ENCODE measurements around the gene HNRNPK. TPM values are rescaled to one million over a fixed set of nuclear protein-coding genes. Genes with fewer than 3 reads are reported as not detected.
"Not testable (repeated sequence)": the region's sequence is repeated elsewhere in the genome, so short reads cannot be mapped to it uniquely, and the experiment has no call there.

The HNRNPK gene
- total and polyA plus RNA-seq, 5 experiments from 2014 or later: 653 to 890 (median 760) TPM

- POLR2A ChIA-PET: interaction anchor here (0.6 to 10.4 kb wide), 3 partner anchors 11 to 51 kb away, joined by 3 to 141 read pairs (median 5); partner anchors contain the start of genes HNRNPK and RMI1
Observed at GRCh38 chr9:83956436-83957247, 23.4 kb downstream of the HNRNPK start.

GRCh38 chr9:83956086-83956435 is 24.0 kb downstream of the HNRNPK start:
- H3K27ac Mint-ChIP-seq: peak overlapping the region; percentile 92 to 99 (median 96)
- POLR2A ChIA-PET: interaction anchor here (0.6 to 10.4 kb wide), 3 partner anchors 12 to 23 kb away, joined by 3 to 141 read pairs (median 5); partner anchors contain the start of genes HNRNPK and RMI1
- ATAC-seq (peak; percentile 57 to 62), DNase-seq (peak in 4 of 10 donors; percentile 6 to 31 (median 15))
- peak overlapping the region; percentile 92 to 100 (median 97) for H3K4me3 Mint-ChIP-seq
- peaks cover 10 to 22% (median 17%) of the 10 kb centered on the region in 4 donors for H3K4me1 Mint-ChIP-seq
- H3K27me3 Mint-ChIP-seq: no peaks in the 10 kb centered on the region
- H3K36me3 Mint-ChIP-seq: peaks cover 0 to 10% (median 0%) of the 10 kb centered on the region in 3 donors
- no peaks in the 10 kb centered on the region for H3K9me3 Mint-ChIP-seq

More at GRCh38 chr9:83956436-83957247, 23.4 kb downstream of the HNRNPK start:
- no peaks in the 10 kb centered on the region for H3K9me3 Mint-ChIP-seq
- H3K4me1 Mint-ChIP-seq: peaks cover 10 to 22% (median 17%) of the 10 kb centered on the region in 4 donors
- no peaks in the 10 kb centered on the region for H3K27me3 Mint-ChIP-seq
- H3K27ac Mint-ChIP-seq: peak overlapping the region; percentile 92 to 99 (median 96)
- peaks cover 0 to 10% (median 0%) of the 10 kb centered on the region in 3 donors for H3K36me3 Mint-ChIP-seq
- peak; percentile 76 to 82 for ATAC-seq
- H3K4me3 Mint-ChIP-seq: peak overlapping the region; percentile 92 to 100 (median 97)
- peak; percentile 20 to 75 (median 50) for DNase-seq

- POLR2A ChIA-PET, H3K4me3 Mint-ChIP-seq, H3K27me3 Mint-ChIP-seq, DNase-seq, ATAC-seq, H3K9me3 Mint-ChIP-seq, H3K27ac Mint-ChIP-seq, H3K4me1 Mint-ChIP-seq: not testable (repeated sequence)
- H3K36me3 Mint-ChIP-seq: peaks cover 0 to 42% (median 17%) of the 10 kb centered on the region in 3 donors
Observed at GRCh38 chr9:83948096-83948495, 31.9 kb downstream of the HNRNPK start.

GRCh38 chr9:83940590-83941303 is 39.3 kb downstream of the HNRNPK start:
- peak overlapping the region in 1 of 10 donors; percentile 9 for H3K27ac Mint-ChIP-seq
- no peaks in the 10 kb centered on the region for H3K27me3 Mint-ChIP-seq
- POLR2A ChIA-PET: no interaction called here
- H3K4me3 Mint-ChIP-seq: no peak overlapping the region
- ATAC-seq (no peak), DNase-seq (no peak)
- no peaks in the 10 kb centered on the region for H3K9me3 Mint-ChIP-seq
- H3K4me1 Mint-ChIP-seq: peaks cover 0 to 5% (median 2%) of the 10 kb centered on the region in 4 donors
- peaks cover 0 to 59% (median 23%) of the 10 kb centered on the region in 3 donors for H3K36me3 Mint-ChIP-seq

GRCh38 chr9:83937861-83938455 is 42.1 kb downstream of the HNRNPK start:
- ATAC-seq (peak; percentile 66 to 76), DNase-seq (peak in 7 of 10 donors; percentile 29 to 73 (median 42))
- Mint-ChIP-seq H3K36me3 (peaks cover 0 to 41% (median 14%) of the 10 kb centered on the region in 3 donors), H3K27ac (no peak overlapping the region), H3K4me1 (peaks cover 0 to 5% (median 2%) of the 10 kb centered on the region in 4 donors), H3K9me3 (no peaks in the 10 kb centered on the region), H3K4me3 (no peak overlapping the region), H3K27me3 (no peaks in the 10 kb centered on the region)
- POLR2A ChIA-PET: no interaction called here

GRCh38 chr9:83936523-83936922 is 43.5 kb downstream of the HNRNPK start:
- H3K36me3 Mint-ChIP-seq: peaks cover 0 to 26% (median 6%) of the 10 kb centered on the region in 3 donors
- H3K9me3 Mint-ChIP-seq: no peaks in the 10 kb centered on the region
- no peaks in the 10 kb centered on the region for H3K27me3 Mint-ChIP-seq
- H3K27ac Mint-ChIP-seq: no peak overlapping the region
- POLR2A ChIA-PET: no interaction called here
- DNase-seq: no peak
- peaks cover 3 to 10% (median 7%) of the 10 kb centered on the region in 4 donors for H3K4me1 Mint-ChIP-seq
- no peak for ATAC-seq
- H3K4me3 Mint-ChIP-seq: no peak overlapping the region

- no peaks in the 10 kb centered on the region for H3K9me3 Mint-ChIP-seq
- H3K36me3 Mint-ChIP-seq: peaks cover 0 to 17% (median 3%) of the 10 kb centered on the region in 3 donors
- H3K27me3 Mint-ChIP-seq: no peaks in the 10 kb centered on the region
- peaks cover 3 to 9% (median 7%) of the 10 kb centered on the region in 4 donors for H3K4me1 Mint-ChIP-seq
- no peak for ATAC-seq
- no peak overlapping the region for H3K4me3 Mint-ChIP-seq
- no peak overlapping the region for H3K27ac Mint-ChIP-seq
- no peak for DNase-seq
- POLR2A ChIA-PET: no interaction called here
Observed at GRCh38 chr9:83935276-83935935, 44.6 kb downstream of the HNRNPK start.

- POLR2A ChIA-PET: no interaction called here
- H3K36me3 Mint-ChIP-seq: peaks cover 0 to 17% (median 3%) of the 10 kb centered on the region in 3 donors
- peaks cover 3 to 9% (median 7%) of the 10 kb centered on the region in 4 donors for H3K4me1 Mint-ChIP-seq
- no peak overlapping the region for H3K27ac Mint-ChIP-seq
- DNase-seq (no peak), ATAC-seq (no peak)
- H3K9me3 Mint-ChIP-seq: no peaks in the 10 kb centered on the region
- H3K27me3 Mint-ChIP-seq: no peaks in the 10 kb centered on the region
- no peak overlapping the region for H3K4me3 Mint-ChIP-seq
Observed at GRCh38 chr9:83934569-83935275, 45.3 kb downstream of the HNRNPK start.

GRCh38 chr9:83933790-83934189 is 46.2 kb downstream of the HNRNPK start:
- H3K9me3 Mint-ChIP-seq: no peaks in the 10 kb centered on the region
- peaks cover 3 to 9% (median 7%) of the 10 kb centered on the region in 4 donors for H3K4me1 Mint-ChIP-seq
- H3K27me3 Mint-ChIP-seq: no peaks in the 10 kb centered on the region
- H3K36me3 Mint-ChIP-seq: peaks cover 0 to 9% (median 0%) of the 10 kb centered on the region in 3 donors
- no peak overlapping the region for H3K4me3 Mint-ChIP-seq
- POLR2A ChIA-PET: no interaction called here
- no peak for ATAC-seq
- no peak overlapping the region for H3K27ac Mint-ChIP-seq
- DNase-seq: no peak

GRCh38 chr9:83932851-83933250 is 47.2 kb downstream of the HNRNPK start:
- ATAC-seq (no peak), DNase-seq (no peak)
- Mint-ChIP-seq H3K9me3 (no peaks in the 10 kb centered on the region), H3K4me1 (peaks cover 2 to 9% (median 7%) of the 10 kb centered on the region in 4 donors), H3K27me3 (no peaks in the 10 kb centered on the region), H3K4me3 (no peak overlapping the region), H3K27ac (no peak overlapping the region), H3K36me3 (peaks cover 0 to 2% (median 0%) of the 10 kb centered on the region in 3 donors)
- POLR2A ChIA-PET: no interaction called here

- Mint-ChIP-seq H3K4me3 (no peak overlapping the region), H3K9me3 (no peaks in the 10 kb centered on the region), H3K27ac (peak overlapping the region in 1 of 10 donors; percentile 83), H3K27me3 (no peaks in the 10 kb centered on the region), H3K4me1 (peaks cover 2 to 9% (median 7%) of the 10 kb centered on the region in 4 donors), H3K36me3 (no peaks in the 10 kb centered on the region)
- POLR2A ChIA-PET: no interaction called here
- ATAC-seq (no peak), DNase-seq (no peak)
Observed at GRCh38 chr9:83932011-83932410, 48.0 kb downstream of the HNRNPK start.

GRCh38 chr9:83930881-83931280 is 49.1 kb downstream of the HNRNPK start:
- ATAC-seq (no peak), DNase-seq (no peak)
- POLR2A ChIA-PET: no interaction called here
- H3K4me1 Mint-ChIP-seq: peaks cover 2 to 9% (median 7%) of the 10 kb centered on the region in 4 donors
- H3K9me3 Mint-ChIP-seq: no peaks in the 10 kb centered on the region
- H3K36me3 Mint-ChIP-seq: no peaks in the 10 kb centered on the region
- H3K27me3 Mint-ChIP-seq: no peaks in the 10 kb centered on the region
- no peak overlapping the region for H3K27ac Mint-ChIP-seq
- no peak overlapping the region for H3K4me3 Mint-ChIP-seq
